Pancreas (tissue), 10 donors: ENCODE measurements around the gene PCDHB3. TPM values are rescaled to one million over a fixed set of nuclear protein-coding genes. Genes with fewer than 3 reads are reported as not detected.
"Not testable (repeated sequence)": the region's sequence is repeated elsewhere in the genome, so short reads cannot be mapped to it uniquely, and the experiment has no call there.

Source experiments
- ATAC-seq, 4 donors: fragments of 200-7000 bp; cut with Tn5 transposase; one replicate each; pipeline versions ENCODE4 v1.8.0 to v1.9.1; 2020; ENCODE audit warnings: mild to moderate bottlenecking in 4 of 4, moderate library complexity in 4 of 4
- DNase-seq, 6 donors: peaks; one replicate each; pipeline ENCODE4 v3.0.0-alpha.2; 2020
- FAIRE-seq: peaks from 2 replicates; lab custom pipeline; 2012; peaks lifted over from hg19 to GRCh38; lab: Jason Lieb, UNC
- H3K27ac ChIP-seq, 4 donors: fragments of 200-600 bp; sonication (generic); 1 replicate in 3 of 4; 2 replicates in 1 of 4; pipeline versions ENCODE4 v1.5.0 to v1.8.0; 2020
- H3K27me3 ChIP-seq, 4 donors: fragments of 200-600 bp; one replicate each; pipeline ENCODE4 v1.8.0; 2021
- H3K36me3 ChIP-seq, 3 donors: fragments of 200-600 bp; sonication (generic) in 1 of 3; one replicate each; pipeline versions ENCODE4 v1.5.0 to v1.8.0; 2020 to 2021
- H3K4me1 ChIP-seq, 3 donors: fragments of 200-600 bp; one replicate each; pipeline ENCODE4 v1.8.0; 2021
- H3K4me3 ChIP-seq, 4 donors: fragments of 200-600 bp; sonication (generic) in 2 of 4; one replicate each; pipeline versions ENCODE4 v1.5.0 to v1.8.0; 2020 to 2021
- H3K9me3 ChIP-seq, 4 donors: fragments of 200-600 bp; one replicate each; pipeline ENCODE4 v1.8.0; 2021
- CTCF ChIP-seq, 4 donors: fragments of 200-600 bp; sonication (generic) in 3 of 4; IDR thresholded peaks; one replicate each; pipeline versions ENCODE4 v1.5.0 to v1.8.0; 2021; ENCODE audit warnings: antibody characterized with exemption in 4 of 4
- WGBS, 2 donors: extraction: QIAGEN DNeasy Blood & Tissue Kit; methylation state at CpG; one replicate each; pipeline ENCODE4 v1.1.7; 2013; 5-methylcytosine and 5-hydroxymethylcytosine counted together
- intact Hi-C, 3 donors: fragments of 100-400 bp; cut with DNase I; formaldehyde crosslinking; loops; one replicate each; pipeline versions ENCODE4 v1.11.1 to v1.14.2; 2022
- polyA plus RNA-seq, 2 donors: library from polyadenylated mRNA; stranded (reverse); fragments of 200-250 nt; gene quantifications; one replicate each; pipeline ENCODE4 v1.2.3, GENCODE V29; 2013
- total RNA-seq, 6 donors: library from RNA; stranded (reverse); fragmentation: NEBNext Ultra II Directional in 4 of 6; extraction: Animal tissue kit (Norgen Biotek cat#: 25700) in 4 of 6; gene quantifications; one replicate each; pipeline versions ENCODE4 v1.2.1 to v1.2.4, GENCODE V29; 2021 to 2023
- donor health status: healthy with polysubstance abuse.
- donor health status: DM: no; HTN: no; CAD: no; lungs with moderate emphysema.
- donor health status: DM: no; HTN: no; CAD: no.
- donor health status: control.
- donor health status: control.
- donor health status: Bipolar disorder and iron deficiency.
- donor health status: DM: yes; HTN: yes; CAD: no.
- donor health status: DM: no; HTN: no; CAD: no.
- donor health status: DM: no; HTN: no; CAD: no.
- donor health status: DM: yes; HTN: yes; CAD: no.

The PCDHB3 gene
- total and polyA plus RNA-seq, 8 donors, result 0.41 to 2.2 (median 1.0) TPM

DNA sequence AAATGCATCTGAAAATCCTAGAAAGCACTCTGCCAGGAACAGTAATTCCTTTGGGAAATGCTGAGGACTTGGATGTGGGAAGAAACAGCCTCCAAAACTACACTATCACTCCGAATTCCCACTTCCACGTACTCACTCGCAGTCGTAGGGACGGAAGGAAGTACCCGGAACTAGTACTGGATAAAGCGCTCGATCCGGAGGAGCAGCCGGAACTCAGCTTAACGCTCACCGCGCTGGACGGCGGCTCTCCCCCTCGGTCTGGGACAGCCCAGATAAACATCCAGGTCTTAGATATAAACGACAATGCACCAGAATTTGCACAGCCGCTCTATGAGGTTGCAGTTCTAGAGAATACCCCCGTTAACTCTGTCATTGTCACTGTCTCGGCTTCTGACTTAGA is 786 bp downstream of the PCDHB3 start:
- Histone ChIP-seq H3K36me3 (no peaks in the 10 kb centered on the region), H3K9me3 (peaks cover 0 to 5% (median 0%) of the 10 kb centered on the region in 4 donors), H3K4me1 (no peaks in the 10 kb centered on the region), H3K27me3 (peaks cover 0 to 6% (median 0%) of the 10 kb centered on the region in 4 donors), H3K4me3 (peak overlapping the region in 2 of 4 donors; percentile 5 to 26), H3K27ac (no peak overlapping the region)
- no peak for DNase-seq
- peak in 2 of 4 donors; percentile 52 to 64 for ATAC-seq
- TF ChIP-seq CTCF (IDR thresholded peaks at IDR 0.05), result no peak
- intact Hi-C loops, result no loop called here
- WGBS, 2 donors, result 27 to 43% methylated on average over 20 of the region's 20 CpGs
- FAIRE-seq, result no peak

GRCh38 chr5:141102070-141102469 is 1.8 kb downstream of the PCDHB3 start:
- WGBS, 2 donors, result 24 to 48% methylated on average over 19 to 39 of the region's 39 CpGs
- FAIRE-seq, DNase-seq, ATAC-seq, H3K36me3 ChIP-seq, H3K9me3 ChIP-seq, H3K27me3 ChIP-seq, H3K27ac ChIP-seq, H3K4me3 ChIP-seq, intact Hi-C loops, H3K4me1 ChIP-seq: not testable (repeated sequence)

DNA sequence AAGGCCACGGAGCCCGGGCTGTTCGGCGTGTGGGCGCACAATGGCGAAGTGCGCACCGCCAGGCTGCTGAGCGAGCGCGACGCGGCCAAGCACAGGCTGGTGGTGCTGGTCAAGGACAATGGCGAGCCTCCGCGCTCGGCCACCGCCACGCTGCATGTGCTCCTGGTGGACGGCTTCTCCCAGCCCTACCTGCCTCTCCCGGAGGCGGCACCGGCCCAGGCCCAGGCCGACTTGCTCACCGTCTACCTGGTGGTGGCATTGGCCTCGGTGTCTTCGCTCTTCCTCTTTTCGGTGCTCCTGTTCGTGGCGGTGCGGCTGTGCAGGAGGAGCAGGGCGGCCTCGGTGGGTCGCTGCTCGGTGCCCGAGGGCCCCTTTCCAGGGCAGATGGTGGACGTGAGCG is 2.2 kb downstream of the PCDHB3 start:
- H3K9me3 ChIP-seq, ATAC-seq, H3K27ac ChIP-seq, DNase-seq, H3K27me3 ChIP-seq, H3K36me3 ChIP-seq, H3K4me1 ChIP-seq, FAIRE-seq, intact Hi-C loops, H3K4me3 ChIP-seq: not testable (repeated sequence)
- WGBS, 2 donors, result 23 to 46% methylated on average over 6 to 34 of the region's 38 CpGs

DNA sequence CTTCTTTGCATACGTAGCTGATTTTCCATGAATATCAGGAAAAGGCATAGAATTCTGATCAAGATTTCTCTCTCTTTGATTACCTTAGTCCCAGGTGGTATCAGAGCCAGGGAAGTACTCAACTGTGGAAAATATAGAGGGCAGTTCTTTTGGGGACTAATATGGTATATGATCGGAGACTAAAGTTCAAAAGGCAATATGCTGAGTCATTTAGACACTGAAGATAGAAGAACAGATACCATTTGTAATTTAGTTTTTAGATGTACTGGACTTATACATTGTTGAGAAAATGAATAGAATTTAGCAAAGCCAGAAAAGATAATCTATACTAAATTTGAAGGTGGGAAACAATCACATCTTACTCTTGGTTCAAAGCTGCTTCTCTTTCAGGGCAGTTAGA is 5.1 kb downstream of the PCDHB3 start:
- H3K36me3 ChIP-seq, result no peaks in the 10 kb centered on the region
- no peak overlapping the region for H3K4me3 ChIP-seq
- no peaks in the 10 kb centered on the region for H3K4me1 ChIP-seq
- H3K27ac ChIP-seq, result no peak overlapping the region
- FAIRE-seq, result no peak
- ATAC-seq, result no peak
- intact Hi-C loops, result no loop called here
- no peak for DNase-seq
- no peak for TF ChIP-seq CTCF (IDR thresholded peaks at IDR 0.05)
- WGBS, 2 donors, result 55 to 83% methylated on average over 2 of the region's 2 CpGs
- peaks cover 0 to 5% (median 0%) of the 10 kb centered on the region in 4 donors for H3K9me3 ChIP-seq
- H3K27me3 ChIP-seq, result peaks cover 0 to 6% (median 0%) of the 10 kb centered on the region in 4 donors

DNA sequence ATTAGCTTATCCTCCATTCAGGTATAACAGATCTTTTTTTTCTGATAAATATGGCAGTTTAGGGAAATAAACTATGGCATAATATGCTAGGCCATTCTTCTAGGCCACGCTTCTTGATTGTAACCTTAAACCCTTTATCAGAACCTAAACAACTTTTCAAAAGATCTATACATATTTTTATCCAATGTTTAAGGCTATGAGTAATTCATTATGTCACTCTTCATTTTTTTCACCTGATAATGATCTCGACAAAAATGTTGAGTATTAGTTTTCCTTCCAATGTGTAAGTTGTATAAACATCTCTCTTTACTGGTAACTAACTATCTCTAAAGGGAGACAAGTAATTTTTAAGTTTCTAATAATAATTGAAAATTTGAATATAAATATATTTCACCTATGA is 19.0 kb downstream of the PCDHB3 start:
- no peak overlapping the region for H3K4me3 ChIP-seq
- H3K4me1 ChIP-seq, result no peaks in the 10 kb centered on the region
- peaks cover 0 to 3% (median 0%) of the 10 kb centered on the region in 4 donors for H3K9me3 ChIP-seq
- intact Hi-C loops, result no loop called here
- 35 to 38% methylated on average over 2 of the region's 2 CpGs for WGBS, 2 donors
- no peaks in the 10 kb centered on the region for H3K36me3 ChIP-seq
- TF ChIP-seq CTCF (IDR thresholded peaks at IDR 0.05), result no peak
- no peaks in the 10 kb centered on the region for H3K27me3 ChIP-seq
- ATAC-seq (no peak), FAIRE-seq (no peak), DNase-seq (no peak)
- no peak overlapping the region for H3K27ac ChIP-seq

GRCh38 chr5:141121563-141121962 is 21.3 kb downstream of the PCDHB3 start, which contains the start of gene PCDHB4:
Gene PCDHB4, plus strand, starts transcription at chr5:141121818. Its CDS starts 181 bp downstream, at chr5:141121999.
- FAIRE-seq, result no peak
- H3K9me3 ChIP-seq, result no peaks in the 10 kb centered on the region

More at GRCh38 chr5:141121563-141121962, 21.3 kb downstream of the PCDHB3 start, which contains the start of gene PCDHB4:
- intact Hi-C loops, result no loop called here
- Histone ChIP-seq H3K27ac (peak within 1 kb of the TSS; percentile 3 to 57 (median 12)), H3K36me3 (no peaks in the 10 kb centered on the region), H3K27me3 (no peaks in the 10 kb centered on the region), H3K4me3 (peak within 1 kb of the TSS in 3 of 4 donors; percentile 13 to 51 (median 27)), H3K4me1 (peaks cover 0 to 4% (median 0%) of the 10 kb centered on the region in 3 donors)
- ATAC-seq, result peak; percentile 81 to 95 (median 91)
- DNase-seq, result peak in 5 of 6 donors; percentile 35 to 69 (median 45)
- WGBS, 2 donors, result 12% methylated on average over 16 of the region's 16 CpGs
- TF ChIP-seq CTCF (IDR thresholded peaks at IDR 0.05), result peak in 2 of 4 donors; percentile 27 to 28
